GM12865 (cell line): ENCODE data around the gene PTPRN2.

Source experiments
- DNase-seq: peaks from one replicate; pipeline ENCODE4 v3.0.0; 2010; ENCODE audit warnings: low read depth
- H3K4me3 ChIP-seq: 2 replicates; pipeline ENCODE4 v1.5.1; 2011; ENCODE audit warnings: mild to moderate bottlenecking, low read depth, low read length, control low read depth
- TF ChIP-seq, protein P1 (sequence below): IDR thresholded peaks from 2 replicates; pipeline ENCODE4 v1.5.1; 2011; ENCODE audit warnings: low read length, control low read depth, low read depth, inconsistent platforms; ENCODE audit not compliant: insufficient read depth; ENCODE audit errors: missing control alignments

Gene PTPRN2

DNA sequence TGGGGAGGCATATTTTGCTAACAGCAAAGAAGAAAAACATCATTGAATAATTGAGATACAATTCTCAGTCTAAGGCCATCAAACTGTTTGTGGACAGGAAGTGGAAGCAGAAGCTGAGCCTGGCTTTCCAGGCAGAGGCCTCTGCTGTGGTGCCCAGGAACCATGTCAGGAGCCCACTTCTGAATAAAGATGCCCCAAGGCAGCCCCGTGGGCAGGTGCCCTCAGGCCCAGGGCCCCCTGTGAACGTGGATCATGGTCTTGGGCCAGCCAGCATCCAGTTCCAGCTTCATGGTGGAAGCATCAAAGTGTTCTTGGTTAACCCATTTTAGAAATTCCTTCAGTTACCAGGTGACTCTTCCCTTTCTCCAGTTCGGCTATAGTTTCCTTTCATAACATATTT, 346.8 kb downstream of the PTPRN2 start:
- TF ChIP-seq, protein P1, sequence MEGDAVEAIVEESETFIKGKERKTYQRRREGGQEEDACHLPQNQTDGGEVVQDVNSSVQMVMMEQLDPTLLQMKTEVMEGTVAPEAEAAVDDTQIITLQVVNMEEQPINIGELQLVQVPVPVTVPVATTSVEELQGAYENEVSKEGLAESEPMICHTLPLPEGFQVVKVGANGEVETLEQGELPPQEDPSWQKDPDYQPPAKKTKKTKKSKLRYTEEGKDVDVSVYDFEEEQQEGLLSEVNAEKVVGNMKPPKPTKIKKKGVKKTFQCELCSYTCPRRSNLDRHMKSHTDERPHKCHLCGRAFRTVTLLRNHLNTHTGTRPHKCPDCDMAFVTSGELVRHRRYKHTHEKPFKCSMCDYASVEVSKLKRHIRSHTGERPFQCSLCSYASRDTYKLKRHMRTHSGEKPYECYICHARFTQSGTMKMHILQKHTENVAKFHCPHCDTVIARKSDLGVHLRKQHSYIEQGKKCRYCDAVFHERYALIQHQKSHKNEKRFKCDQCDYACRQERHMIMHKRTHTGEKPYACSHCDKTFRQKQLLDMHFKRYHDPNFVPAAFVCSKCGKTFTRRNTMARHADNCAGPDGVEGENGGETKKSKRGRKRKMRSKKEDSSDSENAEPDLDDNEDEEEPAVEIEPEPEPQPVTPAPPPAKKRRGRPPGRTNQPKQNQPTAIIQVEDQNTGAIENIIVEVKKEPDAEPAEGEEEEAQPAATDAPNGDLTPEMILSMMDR, result no peak
- DNase-seq, result no peak
- H3K4me3 ChIP-seq, result no peak overlapping the region

DNA sequence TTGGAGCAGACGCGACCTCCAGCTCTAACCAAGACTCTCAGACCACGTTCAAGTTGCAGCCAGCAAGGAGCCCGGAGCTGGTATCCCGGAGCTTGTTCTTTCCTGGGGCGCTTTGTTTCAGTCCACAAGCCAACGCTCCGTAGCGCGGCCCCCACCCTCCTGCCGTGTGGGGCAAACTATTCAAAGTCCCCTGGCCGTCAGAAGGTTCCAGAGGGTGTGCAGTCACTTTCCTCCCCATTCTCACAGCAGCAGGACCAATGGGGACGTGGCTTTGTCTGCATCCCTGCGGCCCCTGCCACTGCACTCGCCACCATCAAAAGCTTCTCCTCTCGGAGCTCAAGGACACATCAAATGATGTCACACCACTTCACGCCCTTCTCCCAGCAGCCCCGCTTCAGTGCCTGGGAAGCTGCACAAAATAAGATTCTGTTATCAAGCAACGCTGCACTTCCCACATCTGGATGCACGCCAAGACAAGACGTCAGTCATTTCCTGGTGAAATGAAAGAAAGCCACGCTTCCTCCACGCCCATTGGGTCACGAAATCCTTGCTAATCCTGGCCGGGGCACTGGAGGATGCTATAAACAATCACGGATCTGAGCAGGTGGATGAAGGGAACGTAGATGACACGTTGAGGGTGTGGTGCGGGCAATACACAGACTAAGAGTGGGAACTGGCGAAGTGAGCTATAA, 348.2 kb downstream of the PTPRN2 start:
- TF ChIP-seq, protein P1, result no peak
- no peak for DNase-seq
- H3K4me3 ChIP-seq, result no peak overlapping the region

DNA sequence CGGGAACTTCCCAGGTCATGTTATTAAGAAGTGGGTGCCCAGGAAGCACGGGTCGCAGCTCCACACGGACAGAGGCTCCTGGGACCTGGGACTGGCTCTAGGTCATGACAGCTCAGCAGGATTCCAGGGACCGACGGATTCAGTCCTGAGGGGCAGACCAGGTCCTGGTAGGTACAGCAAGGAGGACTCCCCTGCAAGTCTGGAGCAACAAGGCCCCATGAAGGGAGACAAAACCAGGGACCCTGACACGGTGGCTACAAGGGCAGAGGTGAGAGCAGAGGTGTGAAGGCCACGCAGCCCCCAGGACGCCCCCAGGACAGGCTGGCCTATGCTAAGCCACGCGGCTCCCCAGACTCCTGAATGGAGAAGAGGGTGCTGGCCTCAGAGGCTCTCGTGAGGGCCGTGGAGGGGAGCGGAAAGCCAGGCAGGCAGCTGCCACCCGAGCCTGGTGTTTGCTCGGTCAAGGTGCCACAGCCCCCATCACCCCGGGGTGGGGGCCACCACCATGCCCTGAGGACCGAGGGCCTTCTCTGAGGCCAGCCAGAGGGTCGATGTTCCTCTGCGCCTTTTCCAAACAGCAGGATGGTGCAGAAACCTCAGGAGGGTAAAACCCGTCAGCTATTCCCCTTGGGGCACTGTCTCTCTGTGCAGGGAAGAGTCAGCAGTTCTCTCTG, 348.9 kb downstream of the PTPRN2 start:
- H3K4me3 ChIP-seq, result no peak overlapping the region
- no peak for DNase-seq
- TF ChIP-seq, protein P1, result no peak

DNA sequence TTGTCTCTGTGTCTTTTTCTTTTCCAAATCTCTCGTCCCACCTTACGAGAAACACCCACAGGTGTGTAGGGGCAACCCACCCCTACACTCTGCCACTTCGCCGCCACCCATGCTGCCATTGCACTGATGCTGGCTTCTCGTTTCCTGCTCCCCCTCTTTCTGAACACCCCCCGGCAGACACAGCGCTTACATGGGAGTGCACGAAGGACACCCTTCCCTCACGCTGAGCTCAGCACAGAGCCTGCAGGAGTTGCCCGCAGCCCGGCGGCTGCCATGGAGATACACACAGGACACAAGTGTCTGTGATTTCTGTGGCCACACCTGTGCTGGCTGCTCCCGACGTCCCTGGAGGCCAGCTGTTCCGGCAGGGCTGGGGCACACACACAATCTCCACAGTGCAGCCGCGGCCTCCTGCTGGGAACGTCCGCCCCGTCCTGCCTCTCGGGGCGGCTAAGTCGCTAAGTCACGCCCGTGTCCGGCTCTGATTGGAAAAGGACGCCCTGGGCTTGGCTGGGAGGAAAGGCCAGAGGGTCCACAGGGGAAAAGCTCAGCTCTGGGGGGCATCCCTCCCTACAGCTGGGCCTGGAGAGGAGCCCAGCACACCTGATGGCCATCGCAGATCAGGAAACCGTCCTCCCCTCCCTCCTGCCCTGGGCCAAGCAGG, 349.8 kb downstream of the PTPRN2 start:
- H3K4me3 ChIP-seq, result no peak overlapping the region
- DNase-seq, result no peak
- TF ChIP-seq, protein P1, result no peak

DNA sequence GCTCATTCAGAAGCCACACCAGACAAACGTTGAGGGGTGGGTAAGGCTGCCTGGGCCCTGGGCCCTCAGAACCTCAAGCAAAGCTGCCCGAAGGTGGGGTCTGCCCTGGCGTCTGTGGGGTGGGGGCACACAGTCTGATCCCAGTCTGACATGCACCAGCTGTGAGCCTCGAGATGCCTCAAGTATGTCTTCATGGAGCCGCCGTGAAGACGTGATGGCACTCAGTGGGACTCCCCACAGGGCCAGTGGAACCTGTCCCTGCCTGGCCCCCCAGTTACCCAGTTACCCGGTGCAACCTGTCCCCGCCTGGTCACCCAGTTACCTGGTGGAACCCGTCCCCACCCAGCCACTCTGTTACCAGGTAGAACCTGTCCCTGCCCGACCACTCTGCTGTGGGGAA, 351.2 kb downstream of the PTPRN2 start:
- TF ChIP-seq, protein P1, result no peak
- no peak for DNase-seq
- no peak overlapping the region for H3K4me3 ChIP-seq

DNA sequence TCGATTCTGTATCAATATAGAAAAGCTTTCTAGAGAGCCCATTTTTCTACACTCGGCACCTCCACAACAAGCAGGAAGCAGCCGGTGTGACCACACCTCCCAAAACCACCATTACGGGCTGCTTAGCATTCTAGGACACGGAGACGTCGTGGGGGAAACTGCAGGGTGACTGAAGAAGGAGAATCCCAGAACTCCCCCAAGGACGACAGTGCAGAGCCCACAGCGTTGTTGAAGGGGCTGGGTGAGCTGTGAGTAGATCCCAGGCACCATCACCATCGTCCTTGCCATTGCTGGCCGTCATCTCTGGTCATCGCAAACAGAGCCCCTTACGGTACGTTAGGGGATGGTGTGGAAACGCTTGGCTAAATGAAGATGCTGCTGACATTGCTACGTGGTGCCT, 351.8 kb downstream of the PTPRN2 start:
- TF ChIP-seq, protein P1, result no peak
- no peak overlapping the region for H3K4me3 ChIP-seq
- no peak for DNase-seq

DNA sequence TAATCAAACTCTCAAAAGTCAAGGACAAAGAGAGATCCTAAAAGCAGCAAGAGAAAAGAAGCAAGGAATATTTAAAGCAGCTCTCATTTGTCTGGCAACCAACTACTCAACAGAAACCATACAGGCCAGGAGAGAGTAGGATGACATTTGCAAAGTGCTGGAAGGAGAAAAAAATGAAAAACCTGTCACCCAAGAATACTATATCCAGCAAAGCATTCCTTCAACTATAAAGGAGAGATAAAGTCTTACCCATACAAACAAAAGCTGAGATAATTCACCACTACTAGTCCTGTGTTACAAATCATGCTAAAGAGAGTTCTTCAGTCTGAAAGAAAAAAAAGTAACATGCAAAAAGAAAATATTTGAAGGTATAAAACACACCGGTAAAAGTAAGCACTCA, 357.7 kb downstream of the PTPRN2 start:
- H3K4me3 ChIP-seq, result no peak overlapping the region
- TF ChIP-seq, protein P1, result no peak
- DNase-seq, result no peak
